Measurements from ENCODE around the gene PPFIA1.

GRCh38 chr11:70301721-70302418, 31.4 kb downstream of the PPFIA1 start:
- no peak for TF ChIP-seq REST (IDR thresholded peaks at IDR 0.05; ENCODE audit: low read depth)
- TF ChIP-seq MAX (IDR thresholded peaks at IDR 0.05) = no peak
- no peak for TF ChIP-seq CEBPB (IDR thresholded peaks at IDR 0.05)
- TF ChIP-seq EGR1 (IDR thresholded peaks at IDR 0.05) = no peak
- no peak for TF ChIP-seq TAF1 (IDR thresholded peaks at IDR 0.05; ENCODE audit: low read depth)
- TF ChIP-seq EP300 (IDR thresholded peaks at IDR 0.05; ENCODE audit: borderline replicate concordance) = no peak
- no peak for TF ChIP-seq RAD21 (IDR thresholded peaks at IDR 0.05; ENCODE audit: low read depth)
- TF ChIP-seq TCF12 (IDR thresholded peaks at IDR 0.05; ENCODE audit: low read depth) = no peak
- no peak for TF ChIP-seq USF1 (IDR thresholded peaks at IDR 0.05)
- no peak for TF ChIP-seq CREB1 (IDR thresholded peaks at IDR 0.05; ENCODE audit: low read depth)
- no peak for TF ChIP-seq FOXM1 (IDR thresholded peaks at IDR 0.05; ENCODE audit: borderline replicate concordance, low read depth)
